GM18909 (cell line): ENCODE measurements around the gene SCN7A.
"Not testable (repeated sequence)": the region's sequence is repeated elsewhere in the genome, so short reads cannot be mapped to it uniquely, and the experiment has no call there.

Source experiments
- ATAC-seq: cut with Tn5 transposase; IDR thresholded peaks from one replicate; pipeline ENCODE4 v1.9.1; 2021; ENCODE audit warnings: mild to moderate bottlenecking; ENCODE audit not compliant: unreplicated experiment, poor library complexity

The SCN7A gene

DNA sequence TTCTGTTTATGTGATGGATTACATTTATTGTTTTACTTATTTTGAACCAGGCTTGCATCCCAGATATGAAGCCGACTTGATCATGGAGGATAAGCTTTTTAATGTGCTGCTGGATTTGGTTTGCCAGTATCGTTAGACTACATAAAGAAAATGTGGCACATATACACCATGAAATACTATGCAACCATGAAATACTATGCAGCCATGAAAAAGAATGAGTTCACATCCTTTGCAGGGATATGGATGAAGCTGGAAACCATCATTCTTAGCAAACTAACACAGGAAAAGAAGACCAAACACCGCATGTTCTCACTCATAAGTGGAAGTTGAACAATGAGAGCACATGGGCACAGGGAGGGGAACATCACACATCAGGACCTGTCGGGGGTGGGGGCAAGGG lies 38.2 kb downstream of the SCN7A start:
- ATAC-seq: not testable (repeated sequence)

- no peak for ATAC-seq
Measured at GRCh38 chr2:166454006-166454595, 39.9 kb downstream of the SCN7A start.

DNA sequence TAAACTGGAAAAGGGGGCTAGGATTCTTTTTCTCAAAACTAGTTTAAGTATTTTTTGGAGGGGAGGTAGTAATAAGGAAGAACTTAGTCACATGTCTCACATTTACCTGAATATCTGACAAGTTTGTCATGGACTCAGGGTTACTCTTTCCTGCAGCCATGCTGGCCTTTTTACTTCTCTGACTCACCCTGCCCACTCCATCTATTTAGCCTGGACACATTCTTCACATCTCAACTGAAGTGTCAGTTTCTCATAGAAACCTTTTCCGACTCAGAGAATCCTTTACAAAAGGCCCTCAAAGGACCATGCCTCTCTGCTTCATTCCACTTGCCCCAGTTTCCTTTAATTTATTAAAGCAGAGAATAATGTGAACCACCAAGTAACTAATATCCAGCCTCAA lies 42.6 kb downstream of the SCN7A start:
- no peak for ATAC-seq

DNA sequence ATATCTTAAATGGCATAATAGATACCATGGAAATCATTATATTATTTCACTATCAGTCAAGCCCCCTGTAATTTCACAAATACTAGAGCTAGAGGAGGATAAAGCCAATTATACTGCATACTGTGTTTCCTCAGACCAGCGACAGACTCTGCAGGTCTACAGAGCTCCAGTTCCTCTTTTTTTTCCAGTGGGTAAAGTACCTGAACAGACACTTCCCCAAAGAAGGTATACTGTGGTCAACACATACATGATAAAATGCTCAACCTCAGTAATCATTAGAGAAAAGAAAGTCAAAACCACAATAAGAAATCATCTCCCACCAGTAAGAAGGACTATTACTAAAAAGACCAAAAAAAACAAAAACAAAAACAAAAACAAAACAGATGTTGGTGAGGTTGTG lies 44.6 kb downstream of the SCN7A start:
- peak; percentile 88 for ATAC-seq

GRCh38 chr2:166448106-166448505 lies 45.9 kb downstream of the SCN7A start:
- no peak for ATAC-seq

DNA sequence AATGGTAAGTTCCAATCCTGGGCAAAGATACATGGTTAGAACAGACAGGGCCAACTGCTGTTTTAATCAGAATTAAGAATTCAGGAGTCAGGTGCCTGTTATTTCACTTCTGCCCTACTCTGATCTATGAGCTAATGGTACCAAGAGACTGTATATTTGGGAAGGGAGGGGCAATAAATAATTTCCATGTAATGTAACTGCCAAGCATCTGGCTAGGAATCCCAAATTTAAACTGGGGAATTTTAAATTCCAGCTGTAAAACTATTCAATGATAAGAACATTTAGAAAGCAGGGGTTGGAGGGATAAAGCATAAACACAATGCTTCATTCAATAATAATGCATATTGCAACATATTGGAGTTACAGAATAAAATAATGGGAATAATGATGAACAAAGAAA lies 49.7 kb downstream of the SCN7A start:
- no peak for ATAC-seq

- ATAC-seq: no peak
Measured at GRCh38 chr2:166440313-166440712, 53.7 kb downstream of the SCN7A start.

DNA sequence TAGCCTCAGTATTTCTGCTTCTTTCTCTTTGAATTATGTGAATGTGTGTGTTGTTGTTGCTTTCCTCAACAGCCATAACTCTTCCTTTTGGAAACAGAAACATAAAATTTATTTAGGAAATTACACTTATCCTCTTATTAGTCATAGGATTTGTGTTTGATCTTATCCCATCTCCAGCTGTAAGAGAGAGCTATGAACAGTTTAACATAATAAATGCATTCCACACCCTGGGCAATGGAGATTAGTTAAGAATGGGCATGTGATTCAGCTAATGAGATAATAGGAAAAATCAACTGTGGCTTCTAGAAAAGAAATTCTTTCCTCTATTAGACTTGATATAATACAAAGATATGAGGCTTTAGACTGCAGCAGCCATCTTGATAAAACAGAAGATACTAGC lies 55.0 kb downstream of the SCN7A start:
- ATAC-seq: no peak

DNA sequence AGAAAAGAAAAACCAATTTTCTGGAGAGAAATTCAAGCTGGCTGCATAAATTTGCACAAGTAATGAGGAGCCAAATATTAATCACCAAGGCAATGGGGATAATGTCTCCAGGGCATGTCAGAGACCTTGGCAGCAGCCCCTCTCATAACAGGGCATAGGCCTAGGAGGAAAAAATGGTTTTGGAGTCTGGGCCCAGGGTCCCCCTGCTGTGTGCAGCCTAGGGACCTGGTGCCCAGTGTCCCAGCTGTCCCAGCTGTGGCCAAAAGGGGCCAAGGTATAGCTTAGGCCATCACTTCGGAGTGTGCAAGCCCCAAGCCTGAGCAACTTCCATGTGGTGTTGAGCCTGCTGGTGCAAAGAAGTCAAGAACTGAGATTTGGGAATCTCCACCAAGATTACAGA lies 57.1 kb downstream of the SCN7A start:
- no peak for ATAC-seq

DNA sequence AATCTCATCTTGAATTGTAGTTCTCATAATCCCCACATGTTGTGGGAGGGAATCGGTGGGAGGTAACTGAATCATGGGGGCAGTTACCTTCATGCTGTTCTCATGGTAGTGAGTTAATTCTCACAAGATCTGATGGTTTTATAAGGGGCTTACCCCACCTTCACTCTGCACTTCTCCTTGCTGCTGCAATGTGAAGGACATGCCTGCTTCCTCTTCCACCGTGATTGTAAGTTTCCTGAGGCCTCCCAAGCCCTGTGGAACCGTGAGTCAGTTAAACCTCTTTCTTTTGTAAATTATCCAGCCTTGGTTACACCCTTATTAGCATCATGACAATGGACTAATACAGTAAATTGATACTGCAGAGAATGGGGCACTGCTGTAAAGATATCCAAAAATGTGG lies 57.9 kb downstream of the SCN7A start:
- ATAC-seq: no peak

DNA sequence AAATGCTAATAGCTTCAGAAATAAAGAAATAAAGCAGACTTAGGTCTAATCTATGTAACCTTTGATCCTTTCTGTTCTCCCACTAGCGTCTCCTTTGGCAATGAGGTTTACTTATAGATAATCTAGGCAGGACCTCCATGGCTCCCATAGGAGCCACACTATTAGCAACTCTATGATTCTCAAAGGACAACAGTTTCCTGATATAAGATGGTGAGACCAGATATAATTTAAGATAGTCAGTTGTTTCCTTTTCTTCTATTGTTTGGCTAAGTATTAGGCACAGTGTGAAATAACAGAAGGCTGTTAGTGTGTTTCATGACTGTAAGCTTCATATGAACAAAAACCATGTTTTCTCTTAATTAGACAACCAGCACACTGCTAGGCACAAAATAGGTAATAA lies 59.6 kb downstream of the SCN7A start:
- no peak for ATAC-seq

DNA sequence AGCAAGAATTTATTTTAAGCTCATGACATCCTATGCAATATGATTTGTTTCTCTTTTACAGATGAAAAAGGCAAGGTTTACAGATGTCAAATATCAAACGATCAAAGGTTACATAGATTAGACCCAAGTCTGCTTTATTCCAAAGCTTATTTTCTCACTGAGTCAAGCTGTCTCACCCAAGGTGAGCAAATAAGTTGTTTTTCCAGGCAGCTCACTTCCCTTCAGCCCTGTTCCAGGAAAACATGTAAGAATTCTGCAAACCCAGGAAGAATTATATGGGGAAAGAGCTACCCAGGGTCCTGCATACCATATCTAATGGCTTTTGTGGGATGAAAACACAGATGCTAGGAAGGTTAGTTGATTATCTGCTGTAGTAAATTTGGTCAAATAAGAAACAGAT lies 60.6 kb downstream of the SCN7A start:
- ATAC-seq: no peak

DNA sequence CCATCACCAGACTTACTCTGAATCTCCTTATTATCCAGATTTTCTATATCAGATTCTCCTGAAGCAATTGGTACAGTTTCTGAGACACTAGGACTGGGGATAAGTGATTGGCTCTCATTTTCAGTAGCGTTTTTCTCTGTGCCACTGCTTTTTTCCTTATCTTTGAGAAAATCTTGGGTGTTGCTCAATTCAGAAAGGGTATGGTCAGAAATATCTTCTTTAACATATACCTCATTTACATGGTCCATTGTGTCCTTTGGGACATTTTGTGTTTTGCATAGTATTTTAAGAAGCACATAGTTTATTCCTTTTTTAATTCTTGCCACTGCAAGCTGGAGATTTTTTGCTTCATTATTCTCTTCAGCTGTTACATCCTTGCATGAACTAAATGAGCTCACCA lies 61.7 kb downstream of the SCN7A start:
- no peak for ATAC-seq

DNA sequence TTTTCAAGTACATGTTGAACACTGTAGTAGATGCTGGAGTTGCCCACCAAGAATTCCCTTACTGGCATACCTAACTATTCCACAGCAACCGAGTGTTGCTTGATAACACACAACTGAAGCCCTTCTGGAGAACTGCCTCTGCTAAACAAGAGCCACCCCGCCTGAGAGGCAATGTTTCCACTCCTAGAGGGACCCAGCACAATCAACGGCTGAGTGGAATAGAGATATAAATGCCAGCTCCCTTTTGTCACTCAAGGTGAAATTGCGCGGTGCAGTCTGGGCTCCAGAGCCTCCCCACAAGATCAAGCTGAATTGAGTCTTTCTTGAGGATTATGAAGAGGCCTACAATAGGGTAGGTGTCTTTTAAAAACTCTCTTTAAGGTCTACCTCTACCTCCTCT lies 69.2 kb downstream of the SCN7A start:
- no peak for ATAC-seq

- ATAC-seq: no peak
Measured at GRCh38 chr2:166419616-166419934, 74.5 kb downstream of the SCN7A start.

- no peak for ATAC-seq
Measured at GRCh38 chr2:166418853-166419615, 75.0 kb downstream of the SCN7A start.

- peak; percentile 75 for ATAC-seq
Measured at GRCh38 chr2:166417669-166418068, 76.4 kb downstream of the SCN7A start.

DNA sequence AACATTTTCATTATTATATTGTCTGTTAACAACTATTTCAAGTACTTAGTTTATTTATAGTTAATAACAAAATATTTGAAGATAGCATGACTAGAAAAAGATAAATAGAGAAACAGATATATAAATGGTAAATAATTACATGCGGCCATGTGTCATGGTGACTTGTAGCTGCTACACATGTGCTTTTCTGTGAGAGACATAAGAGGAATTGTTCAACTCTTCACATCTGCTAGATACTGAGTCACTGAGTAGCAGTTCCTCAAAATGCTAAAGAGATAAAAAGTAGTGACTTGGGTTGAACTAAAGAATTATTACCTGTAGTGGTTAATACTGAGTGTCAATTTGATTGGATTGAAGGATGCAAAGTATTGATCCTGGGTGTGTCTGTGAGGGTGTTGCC lies 80.8 kb downstream of the SCN7A start:
- ATAC-seq: no peak

GRCh38 chr2:166411473-166412230 lies 82.4 kb downstream of the SCN7A start:
- ATAC-seq: no peak

DNA sequence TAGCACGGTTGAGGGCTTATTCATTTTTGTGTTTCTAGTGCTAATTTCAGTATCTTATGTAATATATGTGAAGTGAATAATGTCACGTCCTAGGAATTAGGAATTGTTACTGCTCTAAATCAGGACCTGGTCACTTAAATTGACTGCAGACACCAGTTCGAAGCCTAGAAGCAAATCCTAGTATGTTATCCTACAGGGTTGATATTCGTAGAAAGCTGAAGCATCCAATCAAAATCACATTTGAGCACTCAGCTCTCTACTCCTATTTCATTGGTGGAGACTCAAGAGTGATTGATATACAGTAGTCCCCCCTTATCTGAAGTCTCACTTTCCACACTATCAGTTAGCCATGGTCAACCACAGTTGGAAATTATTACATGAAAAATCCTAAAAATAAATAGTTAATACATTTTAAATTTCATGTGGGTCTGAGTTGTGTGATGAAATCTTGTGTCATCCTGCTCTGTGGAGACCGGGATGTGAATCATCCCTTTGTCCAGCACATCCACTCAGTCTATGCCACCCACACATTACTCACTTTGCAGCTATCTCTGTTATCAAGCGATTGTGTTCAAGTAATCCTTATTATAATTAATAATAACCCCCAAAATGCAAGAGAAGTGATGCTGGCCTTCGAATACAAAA lies 83.1 kb downstream of the SCN7A start:
- no peak for ATAC-seq

GRCh38 chr2:166407746-166408145 lies 86.3 kb downstream of the SCN7A start:
- not testable (repeated sequence) for ATAC-seq
